Retinal pigment epithelial cell (primary cell): ENCODE data around the gene DDX54.

Experiments
- DNase-seq: peaks from one replicate; pipeline ENCODE4 v3.0.0-alpha.2; 2010; ENCODE audit warnings: low read depth
- H3K4me3 ChIP-seq: 2 replicates; pipeline ENCODE4 v1.5.1; 2011; ENCODE audit warnings: mild to moderate bottlenecking, low read length, control low read depth, moderate library complexity
- TF ChIP-seq, protein P1 (sequence below): conservative IDR thresholded peaks from 2 replicates; pipeline ENCODE4 v1.5.1; 2011; ENCODE audit warnings: low read depth, low read length, control low read depth, inconsistent platforms

DDX54 gene

GRCh38 chr12:113169697-113170096 is 15.6 kb downstream of the DDX54 start:
- DNase-seq, result no peak
- TF ChIP-seq, protein P1, sequence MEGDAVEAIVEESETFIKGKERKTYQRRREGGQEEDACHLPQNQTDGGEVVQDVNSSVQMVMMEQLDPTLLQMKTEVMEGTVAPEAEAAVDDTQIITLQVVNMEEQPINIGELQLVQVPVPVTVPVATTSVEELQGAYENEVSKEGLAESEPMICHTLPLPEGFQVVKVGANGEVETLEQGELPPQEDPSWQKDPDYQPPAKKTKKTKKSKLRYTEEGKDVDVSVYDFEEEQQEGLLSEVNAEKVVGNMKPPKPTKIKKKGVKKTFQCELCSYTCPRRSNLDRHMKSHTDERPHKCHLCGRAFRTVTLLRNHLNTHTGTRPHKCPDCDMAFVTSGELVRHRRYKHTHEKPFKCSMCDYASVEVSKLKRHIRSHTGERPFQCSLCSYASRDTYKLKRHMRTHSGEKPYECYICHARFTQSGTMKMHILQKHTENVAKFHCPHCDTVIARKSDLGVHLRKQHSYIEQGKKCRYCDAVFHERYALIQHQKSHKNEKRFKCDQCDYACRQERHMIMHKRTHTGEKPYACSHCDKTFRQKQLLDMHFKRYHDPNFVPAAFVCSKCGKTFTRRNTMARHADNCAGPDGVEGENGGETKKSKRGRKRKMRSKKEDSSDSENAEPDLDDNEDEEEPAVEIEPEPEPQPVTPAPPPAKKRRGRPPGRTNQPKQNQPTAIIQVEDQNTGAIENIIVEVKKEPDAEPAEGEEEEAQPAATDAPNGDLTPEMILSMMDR, result no peak
- H3K4me3 ChIP-seq, result no peak overlapping the region

GRCh38 chr12:113167868-113168267 is 17.4 kb downstream of the DDX54 start:
- H3K4me3 ChIP-seq, result no peak overlapping the region
- DNase-seq, result no peak
- TF ChIP-seq, protein P1, result no peak

- TF ChIP-seq, protein P1, result no peak
- no peak overlapping the region for H3K4me3 ChIP-seq
- DNase-seq, result no peak
Measured at GRCh38 chr12:113165521-113166450, 19.5 kb downstream of the DDX54 start.

DNA sequence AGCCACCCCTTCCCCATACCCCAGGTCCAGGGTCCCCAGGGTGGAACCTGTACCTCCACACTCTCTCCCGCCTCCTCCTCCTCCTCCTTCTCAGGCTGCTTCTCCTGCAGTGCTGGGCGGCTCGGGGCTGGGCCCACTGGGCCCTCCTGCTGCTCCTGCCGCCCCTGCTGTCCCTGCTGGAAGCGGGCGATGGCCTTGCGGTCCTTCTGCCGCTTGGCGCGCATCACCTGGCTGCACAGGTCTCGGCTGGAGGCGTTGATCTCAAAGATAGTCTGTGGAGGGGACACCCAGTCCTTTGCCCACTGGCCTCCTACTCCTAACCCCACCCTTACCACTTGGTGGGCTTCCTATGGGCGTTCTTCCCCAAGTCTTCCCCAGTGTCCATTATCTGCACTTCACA is 21.3 kb downstream of the DDX54 start:
- no peak for DNase-seq
- no peak overlapping the region for H3K4me3 ChIP-seq
- TF ChIP-seq, protein P1, result no peak

GRCh38 chr12:113163030-113163360 is 22.3 kb downstream of the DDX54 start:
- H3K4me3 ChIP-seq, result no peak overlapping the region
- DNase-seq, result no peak
- TF ChIP-seq, protein P1, result no peak

DNA sequence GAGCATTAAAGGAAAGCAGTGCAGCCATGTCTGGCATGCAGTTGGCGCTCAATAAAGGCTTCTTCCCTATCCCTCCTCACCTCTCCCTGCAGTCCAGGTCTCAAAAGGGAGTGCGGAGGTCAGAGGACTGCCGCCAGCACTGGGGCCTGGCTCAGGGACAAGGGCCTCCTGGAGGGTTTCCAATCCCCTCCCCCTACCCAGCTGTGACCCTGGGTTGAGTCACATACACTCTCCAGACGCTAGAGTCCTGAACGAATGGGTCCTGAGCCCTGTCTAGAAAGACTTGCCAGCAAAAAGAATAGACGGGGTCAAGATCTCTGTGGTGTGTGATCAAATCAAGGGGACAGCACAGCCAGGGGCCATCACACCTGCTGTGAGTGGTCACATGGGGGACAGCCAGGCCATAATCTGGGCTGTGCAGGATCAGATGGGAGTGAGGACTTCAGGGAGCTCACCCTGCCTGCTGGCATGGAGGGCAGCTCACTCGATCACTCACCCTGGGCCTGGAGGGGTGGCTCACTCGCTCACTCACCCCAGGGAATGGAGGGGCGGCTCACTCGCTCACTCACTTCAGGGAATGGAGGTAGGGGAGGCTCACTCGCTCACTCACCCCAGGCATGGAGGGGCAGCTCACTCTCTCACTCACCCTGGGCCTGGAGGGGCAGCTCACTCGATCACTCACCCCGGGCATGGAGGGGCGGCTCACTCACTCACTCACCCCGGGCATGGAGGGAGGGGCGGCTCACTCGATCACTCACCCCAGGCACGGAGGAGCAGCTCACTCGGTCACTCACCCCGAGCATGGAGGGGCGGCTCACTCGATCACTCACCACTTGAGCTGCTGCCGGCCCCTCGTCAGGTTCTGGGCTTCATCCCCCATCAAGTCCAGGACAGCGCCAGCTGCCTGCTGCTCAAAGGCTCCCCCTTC is 22.9 kb downstream of the DDX54 start:
- no peak overlapping the region for H3K4me3 ChIP-seq
- TF ChIP-seq, protein P1, result no peak
- DNase-seq, result no peak
